Naive thymus-derived CD4-positive, alpha-beta T cell (primary cell): ENCODE measurements around the gene C2orf66. TPM values are rescaled to one million over a fixed set of nuclear protein-coding genes. Genes with fewer than 3 reads are reported as not detected.
A peak's percentile ranks its signal among the peaks of the same experiment; 100 is the strongest.

Source experiments
- ATAC-seq: fragments of 150-1000 bp; cut with Tn5 transposase; 2 replicates; pipeline ENCODE4 v1.10.0; 2021; ENCODE audit warnings: mild to moderate bottlenecking, moderate library complexity
- CTCF ChIA-PET: fragments of 350-600 bp; sonication (Branson Sonifier 250); formaldehyde crosslinking; loops from one replicate; lab custom pipeline; 2021; ENCODE audit warnings: antibody characterized with exemption; lab: Charles Lee
- POLR2A ChIA-PET: fragments of 350-600 bp; sonication (Branson Sonifier 250); formaldehyde crosslinking; loops from one replicate; lab custom pipeline; 2021; ENCODE audit warnings: antibody characterized with exemption, inconsistent platforms; lab: Charles Lee
- DNase-seq, 9 donors: peaks; one replicate each; pipeline versions ENCODE4 v3.0.0 to v3.0.0-alpha.2; 2020 to 2022; ENCODE audit warnings: mixed read lengths in 1 of 9
- H3K27ac ChIP-seq: one replicate; pipeline ENCODE4 v1.7.0; 2013; ENCODE audit warnings: mild to moderate bottlenecking, low read depth, low read length, moderate library complexity
- H3K27me3 ChIP-seq, 2 donors: one replicate each; pipeline ENCODE4 v1.7.0; 2013; ENCODE audit warnings: low read length in 2 of 2, mild to moderate bottlenecking in 2 of 2, moderate library complexity in 2 of 2; ENCODE audit not compliant: control insufficient read depth in 2 of 2, insufficient read depth in 2 of 2
- H3K36me3 ChIP-seq, 3 experiments: 1 replicate in 2 of 3; 2 replicates in 1 of 3; pipeline ENCODE4 v1.7.0; 2013; ENCODE audit warnings: low read length in 3 of 3, mild to moderate bottlenecking in 3 of 3, moderate library complexity in 1 of 3; ENCODE audit not compliant: insufficient read depth in 3 of 3, control insufficient read depth in 2 of 3
- H3K4me1 ChIP-seq, 2 donors: one replicate each; pipeline ENCODE4 v1.7.0; 2013; ENCODE audit warnings: low read length in 2 of 2, mild to moderate bottlenecking in 2 of 2, moderate library complexity in 1 of 2; ENCODE audit not compliant: control insufficient read depth in 2 of 2, insufficient read depth in 2 of 2
- H3K4me3 ChIP-seq: 2 replicates; pipeline ENCODE4 v1.7.0; 2013; ENCODE audit warnings: mild to moderate bottlenecking, low read length
- H3K9me3 ChIP-seq, 3 experiments: 1 replicate in 2 of 3; 2 replicates in 1 of 3; pipeline ENCODE4 v1.7.0; 2013; ENCODE audit warnings: low read length in 3 of 3; ENCODE audit not compliant: control insufficient read depth in 2 of 3
- H3K27ac Mint-ChIP-seq, 9 donors: one replicate each; pipeline ENCODE4 v1.8.0; 2020 to 2022; ENCODE audit warnings: mixed read lengths in 9 of 9, mild to moderate bottlenecking in 8 of 9, moderate library complexity in 5 of 9, inconsistent platforms in 2 of 9
- H3K27me3 Mint-ChIP-seq, 5 donors: one replicate each; pipeline ENCODE4 v1.8.0; 2021 to 2022; ENCODE audit warnings: mixed read lengths in 5 of 5, mild to moderate bottlenecking in 1 of 5
- H3K36me3 Mint-ChIP-seq, 5 donors: one replicate each; pipeline ENCODE4 v1.8.0; 2020 to 2022; ENCODE audit warnings: mixed read lengths in 5 of 5, mild to moderate bottlenecking in 3 of 5, inconsistent platforms in 1 of 5
- H3K4me1 Mint-ChIP-seq, 7 donors: one replicate each; pipeline ENCODE4 v1.8.0; 2020 to 2022; ENCODE audit warnings: mixed read lengths in 7 of 7, mild to moderate bottlenecking in 3 of 7, inconsistent platforms in 1 of 7
- H3K4me3 Mint-ChIP-seq, 10 donors: one replicate each; pipeline ENCODE4 v1.8.0; 2020 to 2022; ENCODE audit warnings: mild to moderate bottlenecking in 10 of 10, mixed read lengths in 10 of 10, moderate library complexity in 6 of 10, inconsistent platforms in 2 of 10
- H3K9me3 Mint-ChIP-seq, 11 donors: one replicate each; pipeline ENCODE4 v1.8.0; 2020 to 2022; ENCODE audit warnings: mixed read lengths in 11 of 11, mild to moderate bottlenecking in 4 of 11, inconsistent platforms in 1 of 11, moderate library complexity in 1 of 11
- intact Hi-C, 2 donors: fragments of 100-400 bp; cut with micrococcal nuclease; formaldehyde crosslinking; loops; one replicate each; pipeline ENCODE4 v1.15.1; 2023
- polyA plus RNA-seq, 2 donors: library from polyadenylated mRNA; unstranded; fragments of 300-500 nt; fragmentation: Illumina TruSeq; gene quantifications; one replicate each; pipeline ENCODE4 v1.2.3, GENCODE V29; 2021
- total RNA-seq, 6 experiments: library from RNA in 5 of 6; stranded (reverse) in 5 of 6; gene quantifications; 1 replicate in 5 of 6; 2 replicates in 1 of 6; pipeline ENCODE4 v1.2.3 and lab custom pipeline; 2021 to 2026

The C2orf66 gene
- total and polyA plus RNA-seq, 7 experiments from 2014 or later = 0.53 TPM; not detected in 6

DNA sequence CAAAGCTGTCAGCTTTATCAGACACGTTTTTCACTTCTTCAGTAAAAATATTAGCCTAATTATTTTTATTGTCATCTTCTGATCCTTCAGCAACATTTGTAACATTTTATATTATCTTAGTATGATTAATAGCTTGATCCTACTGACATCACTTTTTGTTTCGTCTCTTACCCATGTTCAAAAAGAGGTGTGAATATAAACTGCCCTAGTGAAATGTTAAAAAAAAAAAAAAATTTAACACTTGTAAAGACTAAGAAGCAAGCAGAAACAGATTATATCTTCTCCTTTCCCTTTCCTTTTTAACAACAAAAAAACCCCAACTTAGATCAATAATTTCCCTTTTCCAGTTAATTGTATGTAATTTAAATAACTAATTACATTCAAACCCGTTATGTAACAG is 36.2 kb upstream of the C2orf66 start:
- Histone ChIP-seq H3K4me3 (no peak overlapping the region), H3K36me3 (no peaks in the 10 kb centered on the region), H3K27ac (no peak overlapping the region), H3K27me3 (no peaks in the 10 kb centered on the region), H3K4me1 (no peaks in the 10 kb centered on the region), H3K9me3 (no peaks in the 10 kb centered on the region)
- intact Hi-C loops = loop anchor here in 1 of 2 donors (10.0 kb wide), 1 partner anchor 549 kb away; no protein-coding TSS in a partner anchor
- Mint-ChIP-seq H3K4me3 (no peak overlapping the region), H3K4me1 (peaks cover 0 to 12% (median 0%) of the 10 kb centered on the region in 7 donors), H3K27me3 (no peaks in the 10 kb centered on the region), H3K9me3 (no peaks in the 10 kb centered on the region), H3K36me3 (peaks cover 0 to 30% (median 12%) of the 10 kb centered on the region in 5 donors), H3K27ac (no peak overlapping the region)
- ATAC-seq (no peak), DNase-seq (no peak)
- ChIA-PET CTCF (no interaction called here), POLR2A (no interaction called here)

DNA sequence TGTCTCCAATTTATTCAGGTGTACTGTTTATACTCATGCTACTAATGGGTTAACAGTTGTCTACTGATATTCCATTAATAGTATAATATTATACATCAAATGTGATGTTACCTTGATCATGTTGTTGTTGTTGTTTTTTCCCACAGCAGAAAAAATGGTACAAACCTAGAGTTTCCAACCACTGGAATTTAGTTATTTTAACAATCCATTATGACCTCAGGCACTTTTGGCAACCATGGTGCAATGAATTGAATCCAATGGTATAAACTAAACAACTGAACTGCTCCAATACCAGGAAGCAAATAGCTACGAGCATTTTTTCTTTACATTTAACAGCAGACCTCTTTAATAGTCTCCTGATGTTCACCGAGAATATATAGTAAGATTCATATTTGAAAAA is 31.0 kb upstream of the C2orf66 start:
- DNase-seq (no peak), ATAC-seq (no peak)
- H3K36me3 Mint-ChIP-seq = peaks cover 0 to 24% (median 12%) of the 10 kb centered on the region in 5 donors
- H3K27me3 Mint-ChIP-seq = no peaks in the 10 kb centered on the region
- H3K36me3 ChIP-seq = no peaks in the 10 kb centered on the region
- ChIA-PET POLR2A (no interaction called here), CTCF (no interaction called here)
- H3K27ac Mint-ChIP-seq = no peak overlapping the region
- no peaks in the 10 kb centered on the region for H3K4me1 Mint-ChIP-seq
- no peak overlapping the region for H3K4me3 ChIP-seq
- no peaks in the 10 kb centered on the region for H3K27me3 ChIP-seq
- no peaks in the 10 kb centered on the region for H3K4me1 ChIP-seq
- intact Hi-C loops = loop anchor here in 1 of 2 donors (10.0 kb wide), 1 partner anchor 555 kb away; no protein-coding TSS in a partner anchor
- no peak overlapping the region for H3K27ac ChIP-seq
- H3K9me3 ChIP-seq = no peaks in the 10 kb centered on the region
- no peaks in the 10 kb centered on the region for H3K9me3 Mint-ChIP-seq
- H3K4me3 Mint-ChIP-seq = no peak overlapping the region

DNA sequence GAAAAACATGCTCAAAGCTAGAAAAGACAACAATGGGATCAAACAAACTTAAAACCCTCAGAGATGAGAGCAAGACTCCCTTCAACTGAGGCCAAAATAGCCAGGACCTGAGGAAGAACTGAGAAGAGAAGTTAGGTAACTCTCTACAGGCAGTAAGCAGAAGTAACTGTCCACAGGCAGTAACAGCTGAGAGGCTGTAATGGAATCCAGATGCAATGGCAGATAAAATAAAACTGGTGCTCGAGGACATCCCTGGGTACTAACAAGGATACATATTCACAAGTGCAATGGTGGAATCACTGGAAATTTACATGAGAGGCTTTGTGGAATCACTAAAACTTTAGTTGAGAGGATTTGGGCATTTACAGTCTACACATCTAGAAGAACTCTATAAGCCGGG is 30.4 kb upstream of the C2orf66 start:
- Histone ChIP-seq H3K4me3 (no peak overlapping the region), H3K4me1 (no peaks in the 10 kb centered on the region), H3K27ac (no peak overlapping the region), H3K27me3 (no peaks in the 10 kb centered on the region), H3K36me3 (no peaks in the 10 kb centered on the region), H3K9me3 (no peaks in the 10 kb centered on the region)
- Mint-ChIP-seq H3K4me1 (no peaks in the 10 kb centered on the region), H3K36me3 (peaks cover 0 to 22% (median 12%) of the 10 kb centered on the region in 5 donors), H3K4me3 (no peak overlapping the region), H3K27ac (no peak overlapping the region), H3K27me3 (no peaks in the 10 kb centered on the region), H3K9me3 (no peaks in the 10 kb centered on the region)
- ATAC-seq (no peak), DNase-seq (no peak)
- intact Hi-C loops = no loop called here
- POLR2A ChIA-PET = no interaction called here
- CTCF ChIA-PET = no interaction called here

DNA sequence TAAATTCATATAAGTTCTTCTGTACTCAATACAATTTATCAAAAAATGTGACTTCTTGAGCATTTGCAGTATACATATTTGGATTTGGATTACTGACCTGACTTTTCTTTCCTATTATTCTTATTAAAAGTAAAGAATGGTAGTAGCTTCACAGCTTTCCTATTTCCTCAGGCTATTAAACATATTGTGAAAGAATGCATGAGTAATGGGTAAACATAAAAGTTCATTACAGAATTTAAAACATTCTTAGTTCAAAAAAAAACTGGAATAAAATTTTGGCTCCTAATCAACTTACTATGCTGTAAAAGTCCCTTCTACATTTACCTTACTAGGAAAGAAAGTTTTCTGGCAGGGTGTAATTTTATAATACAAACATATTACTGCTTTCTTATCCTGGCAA is 27.3 kb upstream of the C2orf66 start:
- CTCF ChIA-PET = no interaction called here
- Histone ChIP-seq H3K4me3 (no peak overlapping the region), H3K9me3 (no peaks in the 10 kb centered on the region), H3K36me3 (no peaks in the 10 kb centered on the region), H3K27me3 (no peaks in the 10 kb centered on the region), H3K4me1 (no peaks in the 10 kb centered on the region), H3K27ac (no peak overlapping the region)
- no peaks in the 10 kb centered on the region for H3K27me3 Mint-ChIP-seq
- H3K4me3 Mint-ChIP-seq = no peak overlapping the region
- DNase-seq (no peak), ATAC-seq (no peak)
- H3K9me3 Mint-ChIP-seq = no peaks in the 10 kb centered on the region
- POLR2A ChIA-PET = no interaction called here
- H3K4me1 Mint-ChIP-seq = no peaks in the 10 kb centered on the region
- peaks cover 0 to 23% (median 10%) of the 10 kb centered on the region in 5 donors for H3K36me3 Mint-ChIP-seq
- no peak overlapping the region for H3K27ac Mint-ChIP-seq
- intact Hi-C loops = no loop called here

DNA sequence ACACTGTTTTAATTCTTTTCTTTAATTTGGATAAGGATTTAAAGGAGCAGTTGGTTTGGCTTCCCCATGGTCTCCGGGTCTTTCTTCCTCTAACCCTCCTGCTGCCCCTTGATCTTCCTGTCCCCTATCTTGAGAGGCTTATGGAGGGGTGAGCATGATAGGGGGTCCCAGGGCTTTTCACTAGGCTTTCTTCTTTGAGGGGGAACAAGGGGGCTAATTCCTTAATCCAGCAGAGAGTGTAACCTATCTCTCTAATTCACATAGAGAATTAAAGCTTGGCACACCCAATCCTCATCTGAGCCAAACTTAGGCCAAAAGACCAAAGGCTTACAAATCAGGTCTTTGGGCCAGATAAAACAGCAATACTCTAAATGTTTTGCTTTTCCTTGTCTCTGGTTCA is 21.5 kb upstream of the C2orf66 start:
- no peak for DNase-seq
- ChIA-PET POLR2A (no interaction called here), CTCF (no interaction called here)
- no peaks in the 10 kb centered on the region for H3K4me1 ChIP-seq
- Mint-ChIP-seq H3K4me3 (no peak overlapping the region), H3K9me3 (no peaks in the 10 kb centered on the region), H3K4me1 (peaks cover 0 to 15% (median 0%) of the 10 kb centered on the region in 7 donors), H3K36me3 (peaks cover 0 to 14% (median 0%) of the 10 kb centered on the region in 5 donors), H3K27ac (peak overlapping the region in 1 of 9 donors; percentile 35), H3K27me3 (no peaks in the 10 kb centered on the region)
- H3K4me3 ChIP-seq = no peak overlapping the region
- no peaks in the 10 kb centered on the region for H3K36me3 ChIP-seq
- ATAC-seq = no peak
- intact Hi-C loops = no loop called here
- H3K9me3 ChIP-seq = no peaks in the 10 kb centered on the region
- no peak overlapping the region for H3K27ac ChIP-seq
- no peaks in the 10 kb centered on the region for H3K27me3 ChIP-seq

DNA sequence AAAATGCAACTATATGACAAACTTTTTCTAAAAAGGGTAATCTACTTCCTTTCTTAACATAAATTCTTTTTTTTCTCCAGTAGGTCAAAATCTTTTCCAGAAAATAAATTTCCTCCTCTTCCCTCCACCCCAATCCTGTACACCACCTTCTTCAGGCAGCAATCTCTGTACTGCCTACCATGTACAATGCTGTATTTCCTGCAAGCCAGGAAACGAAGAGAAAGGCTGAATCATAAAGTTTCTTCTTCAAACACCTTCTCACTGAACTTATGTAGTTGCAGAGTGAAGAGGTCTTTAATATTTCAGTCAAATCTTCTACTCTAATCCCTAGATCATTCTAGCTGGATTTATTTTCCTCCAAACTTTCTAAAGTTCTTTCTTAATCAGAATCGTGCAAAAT is 18.2 kb upstream of the C2orf66 start:
- no peak overlapping the region for H3K27ac ChIP-seq
- H3K4me1 ChIP-seq = no peaks in the 10 kb centered on the region
- peaks cover 0 to 20% (median 0%) of the 10 kb centered on the region in 5 donors for H3K36me3 Mint-ChIP-seq
- DNase-seq = no peak
- H3K9me3 Mint-ChIP-seq = no peaks in the 10 kb centered on the region
- no peak for ATAC-seq
- peaks cover 0 to 8% (median 0%) of the 10 kb centered on the region in 5 donors for H3K27me3 Mint-ChIP-seq
- H3K4me3 ChIP-seq = no peak overlapping the region
- H3K4me3 Mint-ChIP-seq = no peak overlapping the region
- ChIA-PET CTCF (interaction anchor here (0.7 to 1.1 kb wide), 2 partner anchors 16 to 1243 kb away, joined by 3 to 5 read pairs; no protein-coding TSS in a partner anchor), POLR2A (no interaction called here)
- peaks cover 0 to 18% (median 1%) of the 10 kb centered on the region in 7 donors for H3K4me1 Mint-ChIP-seq
- H3K36me3 ChIP-seq = no peaks in the 10 kb centered on the region
- H3K9me3 ChIP-seq = no peaks in the 10 kb centered on the region
- no peaks in the 10 kb centered on the region for H3K27me3 ChIP-seq
- intact Hi-C loops = no loop called here
- H3K27ac Mint-ChIP-seq = peak overlapping the region in 1 of 9 donors; percentile 1

DNA sequence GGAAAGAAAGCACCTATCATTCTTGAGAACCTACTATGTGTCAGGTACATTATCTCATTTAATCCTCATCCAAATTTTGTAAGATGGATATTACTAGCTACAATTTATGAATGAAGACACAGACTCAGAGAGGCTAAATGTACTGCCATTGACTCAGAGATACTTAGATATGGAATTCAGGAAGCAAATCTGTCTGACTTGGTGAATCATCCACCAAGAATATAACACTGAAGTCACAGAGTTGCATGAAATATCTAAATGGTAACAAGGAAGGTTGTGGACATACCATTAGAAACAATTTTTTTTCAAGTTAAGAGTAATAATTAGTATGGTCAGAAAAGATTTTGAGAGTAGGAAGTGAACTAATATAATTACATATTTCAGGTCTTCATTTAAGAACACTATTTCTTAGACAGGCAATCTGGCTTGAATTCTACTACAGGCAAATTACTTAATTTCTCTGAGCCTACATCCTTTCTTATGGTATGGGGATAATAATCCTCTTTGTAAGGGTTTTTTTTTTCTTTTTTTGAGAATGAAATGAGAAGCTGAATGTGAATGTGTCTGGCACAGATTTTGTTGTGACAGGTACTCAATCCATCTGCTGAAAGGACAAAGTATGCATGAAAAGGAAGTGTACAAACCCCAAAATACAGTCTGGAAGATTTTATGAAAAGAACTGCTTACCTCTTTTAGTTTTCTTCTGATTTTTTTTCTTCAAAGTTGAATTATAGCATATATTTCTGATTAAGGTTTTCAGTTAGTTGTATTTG is 14.8 kb upstream of the C2orf66 start:
- Histone ChIP-seq H3K4me3 (no peak overlapping the region), H3K4me1 (no peaks in the 10 kb centered on the region), H3K27ac (no peak overlapping the region), H3K36me3 (no peaks in the 10 kb centered on the region), H3K9me3 (no peaks in the 10 kb centered on the region), H3K27me3 (no peaks in the 10 kb centered on the region)
- Mint-ChIP-seq H3K4me1 (peaks cover 0 to 18% (median 1%) of the 10 kb centered on the region in 7 donors), H3K9me3 (peaks cover 0 to 15% (median 6%) of the 10 kb centered on the region in 11 donors), H3K4me3 (no peak overlapping the region), H3K27ac (no peak overlapping the region), H3K27me3 (peaks cover 0 to 29% (median 16%) of the 10 kb centered on the region in 5 donors), H3K36me3 (peaks cover 3 to 18% (median 4%) of the 10 kb centered on the region in 5 donors)
- DNase-seq = no peak
- POLR2A ChIA-PET = no interaction called here
- intact Hi-C loops = no loop called here
- CTCF ChIA-PET = no interaction called here
- ATAC-seq = no peak
